Stimulated activated CD4-positive, alpha-beta T cell treated with anti-CD3 and anti-CD28 coated beads, TNF-alpha, amount 100 ng/mL, for 48 hours (primary cell): ENCODE measurements around the gene RBP7.
"Not testable (repeated sequence)": the region's sequence is repeated elsewhere in the genome, so short reads cannot be mapped to it uniquely, and the experiment has no call there.

Experiments used
- DNase-seq, 3 donors: peaks; one replicate each; pipeline ENCODE4 v3.0.0-alpha.2; 2020; ENCODE audit warnings: low read depth in 3 of 3

Gene RBP7

GRCh38 chr1:9996624-9997582 is at the start of gene RBP7:
Gene RBP7 (plus strand): TSS chr1:9997228. CDS start chr1:9997259, 31 bp downstream.
- peak in 1 of 3 donors; percentile 6 for DNase-seq

GRCh38 chr1:9957726-9958125 is 39.3 kb upstream of the RBP7 start:
- no peak for DNase-seq

- no peak for DNase-seq
Measured at GRCh38 chr1:9960011-9960410, 37.0 kb upstream of the RBP7 start.

GRCh38 chr1:9960706-9961562 is 36.1 kb upstream of the RBP7 start:
- DNase-seq: no peak

- DNase-seq: no peak
Measured at GRCh38 chr1:9984253-9984652, 12.8 kb upstream of the RBP7 start.

GRCh38 chr1:9985001-9985400 is 12.0 kb upstream of the RBP7 start:
- DNase-seq: no peak

- DNase-seq: no peak
Measured at GRCh38 chr1:9989773-9990172, 7.3 kb upstream of the RBP7 start.

GRCh38 chr1:9990944-9991343 is 6.1 kb upstream of the RBP7 start:
- no peak for DNase-seq

- no peak for DNase-seq
Measured at GRCh38 chr1:9992910-9993309, 4.1 kb upstream of the RBP7 start.

- DNase-seq: no peak
Measured at GRCh38 chr1:9993561-9994075, 3.4 kb upstream of the RBP7 start.

GRCh38 chr1:10001016-10001665 is 4.1 kb downstream of the RBP7 start:
- DNase-seq: no peak

GRCh38 chr1:10005248-10005647 is 8.2 kb downstream of the RBP7 start:
- not testable (repeated sequence) for DNase-seq

GRCh38 chr1:10007169-10007568 is 10.1 kb downstream of the RBP7 start:
- DNase-seq: no peak

- no peak for DNase-seq
Measured at GRCh38 chr1:10014016-10014415, 17.0 kb downstream of the RBP7 start.

GRCh38 chr1:10019561-10019960 is 22.5 kb downstream of the RBP7 start:
- no peak for DNase-seq

GRCh38 chr1:10020086-10020485 is 23.1 kb downstream of the RBP7 start:
- no peak for DNase-seq

GRCh38 chr1:10020678-10021077 is 23.6 kb downstream of the RBP7 start:
- not testable (repeated sequence) for DNase-seq

- DNase-seq: not testable (repeated sequence)
Measured at GRCh38 chr1:10021992-10022391, 25.0 kb downstream of the RBP7 start.

- DNase-seq: no peak
Measured at GRCh38 chr1:10022656-10023055, 25.6 kb downstream of the RBP7 start.

- no peak for DNase-seq
Measured at GRCh38 chr1:10025354-10025753, 28.3 kb downstream of the RBP7 start.

GRCh38 chr1:10027027-10027426 is 30.0 kb downstream of the RBP7 start:
- DNase-seq: no peak
